ENCODE data around the gene RDH11. TPM values are rescaled to one million over a fixed set of nuclear protein-coding genes. Genes with fewer than 3 reads are reported as not detected.

Gene RDH11
- total RNA-seq, 2 donors from 2014 or later = 20.8 to 24.0 TPM

- H3K9me3 ChIP-seq = no peaks in the 10 kb centered on the region
- DNase-seq (ENCODE audit: low spot score) = no peak
- no peak for TF ChIP-seq CTCF (IDR thresholded peaks at IDR 0.05)
- H3K4me1 ChIP-seq = peaks cover 0 to 3% of the 10 kb centered on the region in 2 donors
- H3K36me3 ChIP-seq = peaks cover 13% of the 10 kb centered on the region
- H3K27me3 ChIP-seq = no peaks in the 10 kb centered on the region
- no peak overlapping the region for H3K4me3 ChIP-seq
- no peak overlapping the region for H3K27ac ChIP-seq
Observed at GRCh38 chr14:67680121-67680602, 15.4 kb downstream of the RDH11 start.

GRCh38 chr14:67679006-67679405 lies 16.6 kb downstream of the RDH11 start:
- Histone ChIP-seq H3K4me3 (no peak overlapping the region), H3K27ac (no peak overlapping the region), H3K9me3 (no peaks in the 10 kb centered on the region), H3K36me3 (peaks cover 11% of the 10 kb centered on the region), H3K4me1 (peaks cover 0 to 5% of the 10 kb centered on the region in 2 donors), H3K27me3 (no peaks in the 10 kb centered on the region)
- no peak for TF ChIP-seq CTCF (IDR thresholded peaks at IDR 0.05)
- no peak for DNase-seq (ENCODE audit: low spot score)

- no peak for TF ChIP-seq CTCF (IDR thresholded peaks at IDR 0.05)
Observed at GRCh38 chr14:67675219-67675582, 20.4 kb downstream of the RDH11 start.

GRCh38 chr14:67674480-67675218 lies 20.9 kb downstream of the RDH11 start, which contains the start of gene VTI1B:
VTI1B (minus strand) TSS chr14:67674632; CDS start chr14:67674489, 143 bp downstream.
- no peaks in the 10 kb centered on the region for H3K27me3 ChIP-seq
- DNase-seq (ENCODE audit: low spot score) = peak; percentile 64
- peak within 1 kb of the TSS; percentile 98 to 99 for H3K27ac ChIP-seq
- H3K4me1 ChIP-seq = peaks cover 0 to 28% of the 10 kb centered on the region in 2 donors
- H3K4me3 ChIP-seq = peak within 1 kb of the TSS; percentile 97 to 98
- H3K9me3 ChIP-seq = no peaks in the 10 kb centered on the region
- peaks cover 11% of the 10 kb centered on the region for H3K36me3 ChIP-seq
- TF ChIP-seq CTCF (IDR thresholded peaks at IDR 0.05) = peak in 1 of 2 donors; percentile 36

More at GRCh38 chr14:67675219-67675582, 20.4 kb downstream of the RDH11 start:
- H3K9me3 ChIP-seq = no peaks in the 10 kb centered on the region
- H3K36me3 ChIP-seq = peaks cover 11% of the 10 kb centered on the region
- H3K4me3 ChIP-seq = peak overlapping the region; percentile 97 to 98
- H3K27ac ChIP-seq = peak overlapping the region; percentile 98 to 99
- H3K27me3 ChIP-seq = no peaks in the 10 kb centered on the region
- no peak for DNase-seq (ENCODE audit: low spot score)
- peaks cover 0 to 28% of the 10 kb centered on the region in 2 donors for H3K4me1 ChIP-seq

- Histone ChIP-seq H3K27me3 (no peaks in the 10 kb centered on the region), H3K27ac (peak overlapping the region; percentile 98 to 99), H3K4me3 (peak overlapping the region; percentile 97 to 98), H3K36me3 (peaks cover 11% of the 10 kb centered on the region), H3K4me1 (peaks cover 0 to 28% of the 10 kb centered on the region in 2 donors), H3K9me3 (no peaks in the 10 kb centered on the region)
- TF ChIP-seq CTCF (IDR thresholded peaks at IDR 0.05) = peak in 1 of 2 donors; percentile 58
- no peak for DNase-seq (ENCODE audit: low spot score)
Observed at GRCh38 chr14:67674139-67674479, 21.5 kb downstream of the RDH11 start.
